GM20431 (cell line): ENCODE measurements around the gene CCDC83.
"Not testable (repeated sequence)": the region's sequence is repeated elsewhere in the genome, so short reads cannot be mapped to it uniquely, and the experiment has no call there.

Experiments used
- in situ Hi-C: fragments of 300-500 bp; cut with MseI, MboI; formaldehyde crosslinking; loops from one replicate; pipeline ENCODE4 v1.15.0; 2020; ENCODE audit warnings: low sequenced_read_pairs; ENCODE audit not compliant: unreplicated experiment

CCDC83 gene

GRCh38 chr11:85934596-85935169, 79.5 kb downstream of the CCDC83 start:
- in situ Hi-C loops = no loop called here

- in situ Hi-C loops = no loop called here
Measured at GRCh38 chr11:85935751-85936150, 80.6 kb downstream of the CCDC83 start.

- in situ Hi-C loops = no loop called here
Measured at GRCh38 chr11:85937835-85938234, 82.7 kb downstream of the CCDC83 start.

- in situ Hi-C loops = no loop called here
Measured at GRCh38 chr11:85939099-85940015, 84.2 kb downstream of the CCDC83 start.

GRCh38 chr11:85941380-85941973, 86.3 kb downstream of the CCDC83 start:
- in situ Hi-C loops = no loop called here

GRCh38 chr11:85945296-85945695, 90.1 kb downstream of the CCDC83 start:
- in situ Hi-C loops = no loop called here

GRCh38 chr11:85945788-85946187, 90.6 kb downstream of the CCDC83 start:
- in situ Hi-C loops = no loop called here

- in situ Hi-C loops = no loop called here
Measured at GRCh38 chr11:85946221-85946620, 91.0 kb downstream of the CCDC83 start.

- in situ Hi-C loops = no loop called here
Measured at GRCh38 chr11:85947431-85948272, 92.5 kb downstream of the CCDC83 start.

- in situ Hi-C loops = no loop called here
Measured at GRCh38 chr11:85948884-85949283, 93.7 kb downstream of the CCDC83 start.

GRCh38 chr11:85949798-85950197, 94.6 kb downstream of the CCDC83 start:
- in situ Hi-C loops = no loop called here

GRCh38 chr11:85950317-85951048, 95.3 kb downstream of the CCDC83 start:
- in situ Hi-C loops = no loop called here

GRCh38 chr11:85951049-85951405, 95.8 kb downstream of the CCDC83 start:
- in situ Hi-C loops = no loop called here

- in situ Hi-C loops = no loop called here
Measured at GRCh38 chr11:85951428-85952107, 96.4 kb downstream of the CCDC83 start.

- in situ Hi-C loops = not testable (repeated sequence)
Measured at GRCh38 chr11:85952108-85952485, 96.9 kb downstream of the CCDC83 start.

GRCh38 chr11:85953491-85954143, 98.4 kb downstream of the CCDC83 start:
- in situ Hi-C loops = no loop called here

- in situ Hi-C loops = no loop called here
Measured at GRCh38 chr11:85955531-85955930, 100.3 kb downstream of the CCDC83 start.

- in situ Hi-C loops = no loop called here
Measured at GRCh38 chr11:85960678-85961077, 105.5 kb downstream of the CCDC83 start.

- in situ Hi-C loops = no loop called here
Measured at GRCh38 chr11:85961130-85961529, 105.9 kb downstream of the CCDC83 start.
